NCI-H2196 (cell line): ENCODE data around the gene RHEB.

Experiments
- DNase-seq: peaks from one replicate; lab custom pipeline; 2025; ENCODE audit not compliant: unreplicated experiment; lab: John Stamatoyannopoulos, UW

Gene RHEB

GRCh38 chr7:151477867-151478266 lies 41.8 kb downstream of the RHEB start:
- DNase-seq, result no peak

GRCh38 chr7:151472644-151473380 lies 46.9 kb downstream of the RHEB start:
- no peak for DNase-seq

GRCh38 chr7:151470711-151471110 lies 49.0 kb downstream of the RHEB start:
- no peak for DNase-seq

- no peak for DNase-seq
Measured at GRCh38 chr7:151469281-151469680, 50.4 kb downstream of the RHEB start.

GRCh38 chr7:151468217-151469018 lies 51.3 kb downstream of the RHEB start:
- DNase-seq, result no peak

- DNase-seq, result no peak
Measured at GRCh38 chr7:151465169-151465568, 54.5 kb downstream of the RHEB start.

GRCh38 chr7:151462306-151462779 lies 57.4 kb downstream of the RHEB start:
- DNase-seq, result no peak

GRCh38 chr7:151461942-151462230 lies 57.8 kb downstream of the RHEB start:
- no peak for DNase-seq

GRCh38 chr7:151461096-151461941 lies 58.4 kb downstream of the RHEB start:
- no peak for DNase-seq

GRCh38 chr7:151460474-151460855 lies 59.2 kb downstream of the RHEB start:
- DNase-seq, result no peak

GRCh38 chr7:151459726-151460473 lies 59.8 kb downstream of the RHEB start:
- no peak for DNase-seq

- DNase-seq, result no peak
Measured at GRCh38 chr7:151457534-151457933, 62.2 kb downstream of the RHEB start.

GRCh38 chr7:151456782-151457181 lies 62.9 kb downstream of the RHEB start:
- no peak for DNase-seq

GRCh38 chr7:151456276-151456675 lies 63.4 kb downstream of the RHEB start:
- DNase-seq, result no peak

- DNase-seq, result no peak
Measured at GRCh38 chr7:151455690-151456089, 64.0 kb downstream of the RHEB start.

GRCh38 chr7:151454932-151455530 lies 64.7 kb downstream of the RHEB start:
- DNase-seq, result no peak

- no peak for DNase-seq
Measured at GRCh38 chr7:151454305-151454704, 65.4 kb downstream of the RHEB start.

- DNase-seq, result no peak
Measured at GRCh38 chr7:151453326-151453791, 66.3 kb downstream of the RHEB start.

- DNase-seq, result no peak
Measured at GRCh38 chr7:151452680-151453325, 66.9 kb downstream of the RHEB start.
